CD8-positive, alpha-beta memory T cell (primary cell): ENCODE measurements around the gene AHNAK. TPM values are rescaled to one million over a fixed set of nuclear protein-coding genes. Genes with fewer than 3 reads are reported as not detected.
"Not testable (repeated sequence)": the region's sequence is repeated elsewhere in the genome, so short reads cannot be mapped to it uniquely, and the experiment has no call there.

ENCODE experiments used
- CTCF ChIA-PET: fragments of 350-600 bp; sonication (Branson Sonifier 250); formaldehyde crosslinking; loops from one replicate; lab custom pipeline; 2021; ENCODE audit warnings: antibody characterized with exemption; lab: Charles Lee
- POLR2A ChIA-PET: fragments of 350-600 bp; sonication (Branson Sonifier 250); formaldehyde crosslinking; loops from one replicate; lab custom pipeline; 2021; ENCODE audit warnings: antibody characterized with exemption; lab: Charles Lee
- DNase-seq, 5 donors: peaks; one replicate each; pipeline versions ENCODE4 v3.0.0 to v3.0.0-alpha.2; 2020 to 2022; ENCODE audit warnings: mixed read lengths in 1 of 5
- H3K27ac ChIP-seq: one replicate; pipeline ENCODE4 v1.7.0; 2013; ENCODE audit warnings: low read depth, mild to moderate bottlenecking, low read length, moderate library complexity
- H3K27me3 ChIP-seq: 2 replicates; pipeline ENCODE4 v1.7.0; 2013; ENCODE audit warnings: low read length, mild to moderate bottlenecking; ENCODE audit not compliant: insufficient read depth, poor library complexity, severe bottlenecking
- H3K36me3 ChIP-seq: 2 replicates; pipeline ENCODE4 v1.7.0; 2013; ENCODE audit warnings: mild to moderate bottlenecking, low read length, moderate library complexity; ENCODE audit not compliant: insufficient read depth
- H3K4me1 ChIP-seq: 2 replicates; pipeline ENCODE4 v1.7.0; 2013; ENCODE audit warnings: mild to moderate bottlenecking, low read length, moderate library complexity; ENCODE audit not compliant: insufficient read depth
- H3K4me3 ChIP-seq: 2 replicates; pipeline ENCODE4 v1.7.0; 2013; ENCODE audit warnings: mild to moderate bottlenecking, low read length
- H3K9me3 ChIP-seq: 2 replicates; pipeline ENCODE4 v1.7.0; 2013; ENCODE audit warnings: mild to moderate bottlenecking, low read length
- H3K27ac Mint-ChIP-seq, 8 donors: one replicate each; pipeline ENCODE4 v1.8.0; 2020 to 2021; ENCODE audit warnings: mixed read lengths in 8 of 8, mild to moderate bottlenecking in 6 of 8, inconsistent platforms in 3 of 8, moderate library complexity in 3 of 8
- H3K27me3 Mint-ChIP-seq, 2 donors: one replicate each; pipeline ENCODE4 v1.8.0; 2020 to 2021; ENCODE audit warnings: mixed read lengths in 2 of 2, mild to moderate bottlenecking in 1 of 2, moderate library complexity in 1 of 2
- H3K36me3 Mint-ChIP-seq, 3 donors: one replicate each; pipeline ENCODE4 v1.8.0; 2020 to 2021; ENCODE audit warnings: mixed read lengths in 3 of 3, inconsistent platforms in 1 of 3, mild to moderate bottlenecking in 1 of 3
- H3K4me1 Mint-ChIP-seq, 3 donors: one replicate each; pipeline ENCODE4 v1.8.0; 2020 to 2021; ENCODE audit warnings: mixed read lengths in 3 of 3, inconsistent platforms in 1 of 3, mild to moderate bottlenecking in 1 of 3
- H3K4me3 Mint-ChIP-seq, 7 donors: one replicate each; pipeline ENCODE4 v1.8.0; 2020 to 2021; ENCODE audit warnings: mixed read lengths in 7 of 7, mild to moderate bottlenecking in 6 of 7, moderate library complexity in 4 of 7, inconsistent platforms in 2 of 7
- H3K9me3 Mint-ChIP-seq, 5 donors: one replicate each; pipeline ENCODE4 v1.8.0; 2020 to 2022; ENCODE audit warnings: mixed read lengths in 5 of 5, mild to moderate bottlenecking in 3 of 5, moderate library complexity in 2 of 5, inconsistent platforms in 1 of 5
- polyA plus RNA-seq: library from polyadenylated mRNA; unstranded; fragments of 300-500 nt; fragmentation: Illumina TruSeq; gene quantifications from one replicate; pipeline ENCODE4 v1.2.3, GENCODE V29; 2021
- total RNA-seq, 2 experiments: library from RNA; stranded (reverse); gene quantifications; one replicate each; pipeline ENCODE4 v1.2.3, GENCODE V29; 2021

AHNAK gene
- total and polyA plus RNA-seq, 3 experiments from 2014 or later = 125 to 193 (median 187) TPM

GRCh38 chr11:62588966-62589637, 42.5 kb upstream of the AHNAK start:
- Mint-ChIP-seq H3K27me3 (peaks cover 0 to 3% of the 10 kb centered on the region in 2 donors), H3K9me3 (no peaks in the 10 kb centered on the region), H3K4me1 (peaks cover 27 to 61% (median 41%) of the 10 kb centered on the region in 3 donors), H3K27ac (peak overlapping the region in 6 of 8 donors; percentile 23 to 99 (median 88)), H3K36me3 (peaks cover 0 to 54% (median 6%) of the 10 kb centered on the region in 3 donors), H3K4me3 (peak overlapping the region in 3 of 7 donors; percentile 74 to 91 (median 82))
- no peaks in the 10 kb centered on the region for H3K9me3 ChIP-seq
- no peak for DNase-seq
- POLR2A ChIA-PET = interaction anchor here (1.1 to 1.9 kb wide), 2 partner anchors 12 to 14 kb away, joined by 3 to 6 read pairs; no protein-coding TSS in a partner anchor
- H3K4me1 ChIP-seq = peaks cover 40% of the 10 kb centered on the region
- no peak overlapping the region for H3K4me3 ChIP-seq
- CTCF ChIA-PET = interaction anchor here (1.2 to 2.0 kb wide), 4 partner anchors 15 to 76 kb away, joined by 3 to 6 read pairs (median 3); partner anchors contain the start of genes C11orf98, CSKMT and EEF1G
- no peak overlapping the region for H3K27ac ChIP-seq
- peaks cover 25% of the 10 kb centered on the region for H3K36me3 ChIP-seq
- H3K27me3 ChIP-seq = no peaks in the 10 kb centered on the region

GRCh38 chr11:62585356-62585755, 38.8 kb upstream of the AHNAK start:
- H3K9me3 Mint-ChIP-seq, H3K27me3 ChIP-seq, H3K27ac Mint-ChIP-seq, H3K4me3 ChIP-seq, H3K27ac ChIP-seq, H3K27me3 Mint-ChIP-seq, DNase-seq, H3K4me3 Mint-ChIP-seq, H3K9me3 ChIP-seq, POLR2A ChIA-PET: not testable (repeated sequence)
- H3K4me1 Mint-ChIP-seq = peaks cover 6 to 29% (median 6%) of the 10 kb centered on the region in 3 donors
- peaks cover 0 to 53% (median 7%) of the 10 kb centered on the region in 3 donors for H3K36me3 Mint-ChIP-seq
- CTCF ChIA-PET = interaction anchor here (1.2 kb wide), 1 partner anchor 12 kb away, joined by 3 read pairs; the partner anchor contains the start of gene EEF1G
- Histone ChIP-seq H3K4me1 (peaks cover 14% of the 10 kb centered on the region), H3K36me3 (peaks cover 42% of the 10 kb centered on the region)

- H3K4me1 ChIP-seq, CTCF ChIA-PET, H3K4me3 ChIP-seq, H3K9me3 Mint-ChIP-seq, H3K27ac ChIP-seq, H3K27me3 Mint-ChIP-seq, H3K4me3 Mint-ChIP-seq, H3K4me1 Mint-ChIP-seq, H3K27ac Mint-ChIP-seq, H3K27me3 ChIP-seq, H3K9me3 ChIP-seq, DNase-seq, POLR2A ChIA-PET: not testable (repeated sequence)
- H3K36me3 ChIP-seq = peaks cover 39% of the 10 kb centered on the region
- peaks cover 0 to 54% (median 9%) of the 10 kb centered on the region in 3 donors for H3K36me3 Mint-ChIP-seq
Observed at GRCh38 chr11:62581735-62582134, 35.1 kb upstream of the AHNAK start.

GRCh38 chr11:62580959-62581715, 34.5 kb upstream of the AHNAK start:
- Mint-ChIP-seq H3K36me3 (peaks cover 0 to 57% (median 7%) of the 10 kb centered on the region in 3 donors), H3K27ac (peak overlapping the region in 3 of 8 donors; percentile 30 to 64 (median 53)), H3K27me3 (no peaks in the 10 kb centered on the region), H3K4me1 (peaks cover 0 to 7% (median 6%) of the 10 kb centered on the region in 3 donors), H3K4me3 (no peak overlapping the region), H3K9me3 (no peaks in the 10 kb centered on the region)
- Histone ChIP-seq H3K36me3 (peaks cover 41% of the 10 kb centered on the region), H3K4me1 (no peaks in the 10 kb centered on the region), H3K9me3 (no peaks in the 10 kb centered on the region), H3K27me3 (no peaks in the 10 kb centered on the region), H3K27ac (no peak overlapping the region), H3K4me3 (no peak overlapping the region)
- CTCF ChIA-PET = interaction anchor here (1.0 kb wide), 1 partner anchor 38 kb away, joined by 3 read pairs; no protein-coding TSS in a partner anchor
- no peak for DNase-seq
- POLR2A ChIA-PET = interaction anchor here (0.7 kb wide), 1 partner anchor 127 kb away, joined by 4 read pairs; no protein-coding TSS in a partner anchor

GRCh38 chr11:62579252-62579651, 32.6 kb upstream of the AHNAK start:
- H3K36me3 ChIP-seq = peaks cover 38% of the 10 kb centered on the region
- DNase-seq = no peak
- H3K4me1 ChIP-seq = peaks cover 8% of the 10 kb centered on the region
- H3K27ac Mint-ChIP-seq = no peak overlapping the region
- no peaks in the 10 kb centered on the region for H3K27me3 ChIP-seq
- no peak overlapping the region for H3K4me3 Mint-ChIP-seq
- CTCF ChIA-PET = no interaction called here
- no peak overlapping the region for H3K27ac ChIP-seq
- POLR2A ChIA-PET = no interaction called here
- no peaks in the 10 kb centered on the region for H3K9me3 ChIP-seq
- peaks cover 6 to 16% (median 12%) of the 10 kb centered on the region in 3 donors for H3K4me1 Mint-ChIP-seq
- H3K9me3 Mint-ChIP-seq = no peaks in the 10 kb centered on the region
- H3K27me3 Mint-ChIP-seq = no peaks in the 10 kb centered on the region
- peaks cover 0 to 62% (median 6%) of the 10 kb centered on the region in 3 donors for H3K36me3 Mint-ChIP-seq
- no peak overlapping the region for H3K4me3 ChIP-seq

- H3K4me1 Mint-ChIP-seq = peaks cover 13 to 19% (median 19%) of the 10 kb centered on the region in 3 donors
- H3K4me3 Mint-ChIP-seq = no peak overlapping the region
- no peaks in the 10 kb centered on the region for H3K9me3 Mint-ChIP-seq
- Histone ChIP-seq H3K9me3 (no peaks in the 10 kb centered on the region), H3K36me3 (peaks cover 36% of the 10 kb centered on the region), H3K4me3 (no peak overlapping the region), H3K27ac (no peak overlapping the region), H3K4me1 (peaks cover 8% of the 10 kb centered on the region), H3K27me3 (no peaks in the 10 kb centered on the region)
- H3K36me3 Mint-ChIP-seq = peaks cover 0 to 65% (median 6%) of the 10 kb centered on the region in 3 donors
- ChIA-PET POLR2A (no interaction called here), CTCF (no interaction called here)
- H3K27me3 Mint-ChIP-seq = no peaks in the 10 kb centered on the region
- H3K27ac Mint-ChIP-seq = peak overlapping the region in 1 of 8 donors; percentile 61
- peak in 1 of 5 donors; percentile 38 for DNase-seq
Observed at GRCh38 chr11:62578541-62578940, 31.9 kb upstream of the AHNAK start.

GRCh38 chr11:62577046-62577714, 30.6 kb upstream of the AHNAK start:
- Histone ChIP-seq H3K27me3 (no peaks in the 10 kb centered on the region), H3K27ac (no peak overlapping the region), H3K4me1 (peaks cover 15% of the 10 kb centered on the region), H3K4me3 (no peak overlapping the region), H3K36me3 (peaks cover 28% of the 10 kb centered on the region), H3K9me3 (no peaks in the 10 kb centered on the region)
- H3K9me3 Mint-ChIP-seq = no peaks in the 10 kb centered on the region
- H3K4me3 Mint-ChIP-seq = peak overlapping the region in 1 of 7 donors; percentile 9
- DNase-seq = peak in 1 of 5 donors; percentile 25
- CTCF ChIA-PET = no interaction called here
- peak overlapping the region in 1 of 8 donors; percentile 29 for H3K27ac Mint-ChIP-seq
- H3K36me3 Mint-ChIP-seq = peaks cover 0 to 73% (median 8%) of the 10 kb centered on the region in 3 donors
- H3K4me1 Mint-ChIP-seq = peaks cover 27 to 32% (median 31%) of the 10 kb centered on the region in 3 donors
- POLR2A ChIA-PET = no interaction called here
- no peaks in the 10 kb centered on the region for H3K27me3 Mint-ChIP-seq
